ENCODE data around the gene ACP7. TPM values are rescaled to one million over a fixed set of nuclear protein-coding genes. Genes with fewer than 3 reads are reported as not detected.
A peak's percentile ranks its signal among the peaks of the same experiment; 100 is the strongest.

The ACP7 gene
- total and polyA plus RNA-seq, 8 donors, result 0.13 to 0.23 (median 0.18) TPM; not detected in 2

DNA sequence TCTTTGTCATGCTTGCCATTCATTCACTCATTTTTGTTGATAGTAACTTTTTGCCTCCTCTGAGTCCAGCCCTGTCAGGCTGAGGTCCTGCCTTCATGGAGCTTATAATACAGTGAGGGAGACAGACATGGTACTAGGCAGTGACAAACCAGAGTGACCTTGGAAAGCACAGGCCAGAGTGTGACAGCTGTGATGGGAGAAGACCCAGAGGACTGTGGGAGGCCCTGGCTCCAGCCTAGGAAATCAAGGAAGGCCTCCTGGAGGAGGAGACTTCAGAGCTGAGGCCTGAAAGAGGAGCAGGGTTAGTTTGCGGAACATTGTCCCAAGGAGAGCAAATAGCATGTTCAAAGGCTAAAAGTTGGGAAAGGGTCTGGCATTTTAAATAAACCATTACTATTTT lies 61.9 kb downstream of the ACP7 start:
- Histone ChIP-seq H3K27me3 (no peaks in the 10 kb centered on the region), H3K27ac (peak overlapping the region; percentile 36 to 68), H3K4me3 (no peak overlapping the region), H3K36me3 (no peaks in the 10 kb centered on the region), H3K9me3 (no peaks in the 10 kb centered on the region), H3K4me1 (peaks cover 18 to 34% of the 10 kb centered on the region in 2 donors)
- DNase-seq (peak in 1 of 4 donors; percentile 2), ATAC-seq (no peak)
- intact Hi-C loops (cut with DNase I), result no loop called here
- TF ChIP-seq, protein P1, sequence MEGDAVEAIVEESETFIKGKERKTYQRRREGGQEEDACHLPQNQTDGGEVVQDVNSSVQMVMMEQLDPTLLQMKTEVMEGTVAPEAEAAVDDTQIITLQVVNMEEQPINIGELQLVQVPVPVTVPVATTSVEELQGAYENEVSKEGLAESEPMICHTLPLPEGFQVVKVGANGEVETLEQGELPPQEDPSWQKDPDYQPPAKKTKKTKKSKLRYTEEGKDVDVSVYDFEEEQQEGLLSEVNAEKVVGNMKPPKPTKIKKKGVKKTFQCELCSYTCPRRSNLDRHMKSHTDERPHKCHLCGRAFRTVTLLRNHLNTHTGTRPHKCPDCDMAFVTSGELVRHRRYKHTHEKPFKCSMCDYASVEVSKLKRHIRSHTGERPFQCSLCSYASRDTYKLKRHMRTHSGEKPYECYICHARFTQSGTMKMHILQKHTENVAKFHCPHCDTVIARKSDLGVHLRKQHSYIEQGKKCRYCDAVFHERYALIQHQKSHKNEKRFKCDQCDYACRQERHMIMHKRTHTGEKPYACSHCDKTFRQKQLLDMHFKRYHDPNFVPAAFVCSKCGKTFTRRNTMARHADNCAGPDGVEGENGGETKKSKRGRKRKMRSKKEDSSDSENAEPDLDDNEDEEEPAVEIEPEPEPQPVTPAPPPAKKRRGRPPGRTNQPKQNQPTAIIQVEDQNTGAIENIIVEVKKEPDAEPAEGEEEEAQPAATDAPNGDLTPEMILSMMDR (IDR thresholded peaks at IDR 0.05), result no peak

DNA sequence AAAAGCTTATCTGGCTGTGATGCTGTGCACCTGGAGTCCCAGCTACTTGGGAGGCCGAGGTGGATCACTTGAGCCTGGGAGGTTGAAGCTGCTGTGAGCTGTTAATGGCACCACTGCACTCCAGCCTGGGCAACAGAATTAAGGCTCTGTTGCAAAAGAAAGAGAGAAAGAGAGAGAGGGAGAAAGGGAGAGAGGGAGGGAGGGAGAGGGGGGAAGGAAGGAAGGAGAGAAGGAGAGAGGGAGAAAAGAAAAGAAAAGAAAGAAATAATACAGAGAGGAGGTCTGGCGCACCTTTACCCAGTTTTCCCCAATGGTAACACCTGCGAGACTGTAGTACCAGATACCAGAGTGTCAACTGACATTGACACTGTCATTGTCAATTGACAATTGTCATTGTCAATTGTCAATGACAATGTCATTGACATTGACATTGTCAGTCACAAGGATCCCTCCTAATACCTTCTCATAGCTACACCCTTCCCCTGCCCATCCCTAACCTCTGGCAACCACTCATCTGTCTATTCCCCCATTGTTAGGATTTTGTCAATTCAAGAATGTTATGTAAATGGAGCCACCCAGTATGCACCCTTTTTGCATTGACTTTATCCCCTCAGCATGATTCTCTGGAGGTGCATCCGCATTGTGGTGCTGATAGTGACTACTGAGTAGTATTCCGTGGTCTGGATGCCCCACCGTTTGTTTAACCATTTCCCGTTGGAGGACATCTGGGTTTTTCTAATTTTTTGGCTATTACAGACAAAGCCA lies 62.7 kb downstream of the ACP7 start:
- peaks cover 18 to 34% of the 10 kb centered on the region in 2 donors for H3K4me1 ChIP-seq
- intact Hi-C loops (cut with DNase I), result no loop called here
- no peak overlapping the region for H3K4me3 ChIP-seq
- no peaks in the 10 kb centered on the region for H3K36me3 ChIP-seq
- no peak overlapping the region for H3K27ac ChIP-seq
- TF ChIP-seq, protein P1 (IDR thresholded peaks at IDR 0.05), result no peak
- DNase-seq (peak in 1 of 4 donors; percentile 5), ATAC-seq (no peak)
- H3K27me3 ChIP-seq, result no peaks in the 10 kb centered on the region
- no peaks in the 10 kb centered on the region for H3K9me3 ChIP-seq

DNA sequence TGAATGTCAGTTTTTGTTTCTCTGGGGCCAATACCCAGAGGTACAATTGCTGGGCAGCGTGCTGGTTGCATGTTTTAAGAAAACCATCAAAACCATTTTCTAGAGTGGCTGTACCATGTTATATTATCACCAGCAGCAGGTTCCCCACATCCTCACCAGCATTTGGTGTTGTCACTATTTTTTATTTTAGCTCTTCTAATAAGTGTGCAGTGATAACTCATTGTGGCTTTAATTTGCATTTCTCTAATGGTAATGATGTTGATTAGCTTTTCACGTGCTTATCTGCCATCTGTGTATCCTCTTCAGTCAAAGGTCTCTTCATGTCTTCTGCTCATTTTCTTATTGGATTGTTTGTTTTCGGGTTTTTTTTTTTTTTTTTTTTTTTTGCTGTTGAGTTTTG lies 63.3 kb downstream of the ACP7 start:
- Histone ChIP-seq H3K4me1 (peaks cover 18 to 34% of the 10 kb centered on the region in 2 donors), H3K9me3 (no peaks in the 10 kb centered on the region), H3K36me3 (no peaks in the 10 kb centered on the region), H3K27ac (no peak overlapping the region), H3K27me3 (no peaks in the 10 kb centered on the region), H3K4me3 (no peak overlapping the region)
- intact Hi-C loops (cut with DNase I), result no loop called here
- ATAC-seq, result no peak
- DNase-seq, result no peak
- TF ChIP-seq, protein P1 (IDR thresholded peaks at IDR 0.05), result no peak

DNA sequence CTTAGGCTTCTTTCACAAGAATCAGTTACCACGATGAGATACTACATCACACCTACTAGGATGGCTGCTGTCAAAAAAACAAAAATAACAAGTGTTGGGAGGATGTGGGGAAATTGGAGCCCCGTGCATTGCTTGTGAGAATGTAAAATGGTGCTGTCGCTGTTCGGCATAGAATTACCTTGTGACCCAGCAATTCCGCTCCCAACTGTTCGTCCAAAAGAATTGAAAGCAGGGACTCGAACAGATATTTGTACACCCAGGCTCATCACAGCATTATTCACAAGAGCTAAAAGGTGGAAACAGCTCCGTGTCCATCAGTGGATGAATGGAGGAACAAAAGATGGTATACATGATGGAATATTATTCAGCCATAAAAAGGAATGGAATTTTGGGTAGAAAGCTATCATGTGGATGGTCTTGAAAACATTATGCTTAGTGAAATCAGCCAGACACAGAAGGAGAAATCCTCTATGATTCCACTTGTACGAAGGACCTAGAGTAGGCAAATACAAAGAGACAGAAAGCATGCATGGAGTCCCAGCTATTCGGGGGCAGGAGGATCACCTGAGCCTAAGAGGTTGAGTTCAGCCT lies 64.9 kb downstream of the ACP7 start:
- Histone ChIP-seq H3K27ac (no peak overlapping the region), H3K36me3 (no peaks in the 10 kb centered on the region), H3K4me3 (no peak overlapping the region), H3K27me3 (no peaks in the 10 kb centered on the region), H3K9me3 (no peaks in the 10 kb centered on the region), H3K4me1 (peaks cover 18 to 22% of the 10 kb centered on the region in 2 donors)
- intact Hi-C loops (cut with DNase I), result no loop called here
- TF ChIP-seq, protein P1 (IDR thresholded peaks at IDR 0.05), result no peak
- no peak for ATAC-seq
- no peak for DNase-seq

DNA sequence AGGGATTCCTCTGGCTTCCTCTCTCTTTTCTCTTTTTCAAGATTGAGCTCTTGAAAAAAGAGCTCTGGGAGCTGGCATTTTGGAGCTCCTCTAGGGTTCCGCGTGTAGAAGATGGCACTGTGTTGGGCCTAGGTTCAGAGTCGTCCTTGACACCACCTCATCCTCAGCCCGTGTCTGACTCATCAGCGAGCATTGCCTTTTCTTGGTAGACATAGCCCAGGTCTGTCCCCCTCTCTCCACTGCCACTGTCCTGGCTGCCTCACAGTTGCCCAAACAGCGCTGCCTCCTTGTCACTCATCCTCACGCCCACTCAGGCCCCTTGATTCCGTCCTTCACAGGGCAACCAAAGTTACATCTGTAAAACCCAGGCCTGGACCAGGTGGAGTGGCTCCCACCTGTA lies 66.1 kb downstream of the ACP7 start:
- H3K4me1 ChIP-seq, result peaks cover 16 to 17% of the 10 kb centered on the region in 2 donors
- no peaks in the 10 kb centered on the region for H3K9me3 ChIP-seq
- no peaks in the 10 kb centered on the region for H3K27me3 ChIP-seq
- TF ChIP-seq, protein P1 (IDR thresholded peaks at IDR 0.05), result no peak
- no peak for ATAC-seq
- H3K36me3 ChIP-seq, result no peaks in the 10 kb centered on the region
- peak in 1 of 4 donors; percentile 23 for DNase-seq
- intact Hi-C loops (cut with DNase I), result no loop called here
- H3K4me3 ChIP-seq, result no peak overlapping the region
- no peak overlapping the region for H3K27ac ChIP-seq
